Activated T-helper 9 cell treated with anti-CD3 and anti-CD28 coated beads, Interleukin-2, amount 50 U/mL, for 16 hours (primary cell): Measurements from ENCODE around the gene KDM2A.

Experiments
- DNase-seq: peaks from one replicate; pipeline ENCODE4 v3.0.0-alpha.2; 2020; ENCODE audit warnings: low read depth

Gene KDM2A

GRCh38 chr11:67285541-67286498 lies 166.8 kb downstream of the KDM2A start:
- no peak for DNase-seq

DNA sequence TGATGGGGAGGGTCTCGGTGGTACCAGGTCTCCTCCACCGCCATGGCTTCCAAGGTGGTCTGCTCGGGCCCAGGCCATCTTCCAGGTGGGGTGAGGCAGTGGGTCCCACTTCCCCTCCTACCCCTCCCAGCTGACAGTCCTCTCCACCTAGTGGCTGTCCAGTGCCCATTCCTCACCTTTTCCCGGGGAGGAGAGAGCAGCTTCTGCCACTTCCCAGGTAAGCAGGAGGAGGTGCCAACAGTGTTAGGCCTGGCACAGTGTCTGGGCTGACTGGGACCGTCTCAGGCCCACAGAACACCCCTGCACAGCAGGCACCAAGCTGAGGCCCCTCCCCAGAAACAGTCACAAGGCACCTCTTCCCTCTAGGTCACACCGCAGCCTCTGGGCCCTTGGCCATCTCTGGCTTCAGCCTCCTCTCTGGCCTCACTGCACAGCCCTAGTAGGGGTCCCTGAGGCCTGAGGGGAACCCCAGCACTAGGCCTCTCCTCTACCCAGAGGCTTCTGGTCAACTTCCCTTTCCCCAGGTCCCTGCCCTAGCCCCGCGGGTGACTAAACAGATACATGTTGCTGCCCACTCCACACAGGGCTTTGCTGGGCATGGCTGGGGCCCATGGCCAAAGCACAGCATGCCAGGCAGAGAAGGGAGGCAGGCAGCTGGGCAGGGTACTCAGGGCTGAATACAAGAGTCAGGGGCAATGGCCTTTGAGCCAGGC lies 167.7 kb downstream of the KDM2A start:
- DNase-seq: no peak

- no peak for DNase-seq
Observed at GRCh38 chr11:67287355-67288197, 168.5 kb downstream of the KDM2A start.

DNA sequence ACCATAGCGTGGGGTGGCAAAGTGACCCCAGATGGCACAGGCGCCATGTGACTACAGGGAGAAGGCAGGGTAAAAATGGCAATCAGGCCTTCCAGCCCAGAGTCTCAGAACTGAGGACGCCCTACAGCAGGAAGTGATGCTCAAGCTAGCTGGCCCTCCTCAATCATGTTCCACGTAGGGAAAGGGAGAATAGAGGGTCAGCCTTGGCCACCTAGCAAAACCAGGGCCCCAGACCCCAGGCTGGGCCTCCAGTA lies 169.1 kb downstream of the KDM2A start:
- no peak for DNase-seq

GRCh38 chr11:67288452-67289225 lies 169.6 kb downstream of the KDM2A start:
- peak; percentile 81 for DNase-seq

DNA sequence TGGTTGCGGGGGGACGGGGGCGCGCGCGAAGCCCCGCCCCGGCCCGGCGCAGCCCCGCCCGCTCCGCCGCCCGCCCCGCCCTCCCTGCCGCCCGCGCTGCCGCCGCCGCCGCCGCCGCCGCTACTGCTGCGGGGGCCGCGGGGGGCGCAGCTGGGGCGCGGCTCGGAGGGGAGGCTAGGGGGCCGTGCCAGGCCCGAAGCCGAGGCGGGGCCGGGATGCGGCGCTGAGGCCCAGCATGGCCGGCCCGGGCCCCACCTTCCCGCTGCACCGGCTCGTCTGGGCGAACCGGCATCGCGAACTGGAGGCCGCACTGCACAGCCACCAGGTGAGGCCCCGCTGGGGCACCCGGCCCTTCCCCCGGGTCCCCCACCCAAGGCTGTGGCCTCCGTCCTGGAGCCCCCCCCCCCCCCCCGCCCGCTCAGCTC lies 170.2 kb downstream of the KDM2A start, which contains the start of gene ANKRD13D:
TSS of gene ANKRD13D (plus strand) at position 78 of the 425 bp plus-strand sequence. CDS start at position 236, 158 bp downstream.
- no peak for DNase-seq

DNA sequence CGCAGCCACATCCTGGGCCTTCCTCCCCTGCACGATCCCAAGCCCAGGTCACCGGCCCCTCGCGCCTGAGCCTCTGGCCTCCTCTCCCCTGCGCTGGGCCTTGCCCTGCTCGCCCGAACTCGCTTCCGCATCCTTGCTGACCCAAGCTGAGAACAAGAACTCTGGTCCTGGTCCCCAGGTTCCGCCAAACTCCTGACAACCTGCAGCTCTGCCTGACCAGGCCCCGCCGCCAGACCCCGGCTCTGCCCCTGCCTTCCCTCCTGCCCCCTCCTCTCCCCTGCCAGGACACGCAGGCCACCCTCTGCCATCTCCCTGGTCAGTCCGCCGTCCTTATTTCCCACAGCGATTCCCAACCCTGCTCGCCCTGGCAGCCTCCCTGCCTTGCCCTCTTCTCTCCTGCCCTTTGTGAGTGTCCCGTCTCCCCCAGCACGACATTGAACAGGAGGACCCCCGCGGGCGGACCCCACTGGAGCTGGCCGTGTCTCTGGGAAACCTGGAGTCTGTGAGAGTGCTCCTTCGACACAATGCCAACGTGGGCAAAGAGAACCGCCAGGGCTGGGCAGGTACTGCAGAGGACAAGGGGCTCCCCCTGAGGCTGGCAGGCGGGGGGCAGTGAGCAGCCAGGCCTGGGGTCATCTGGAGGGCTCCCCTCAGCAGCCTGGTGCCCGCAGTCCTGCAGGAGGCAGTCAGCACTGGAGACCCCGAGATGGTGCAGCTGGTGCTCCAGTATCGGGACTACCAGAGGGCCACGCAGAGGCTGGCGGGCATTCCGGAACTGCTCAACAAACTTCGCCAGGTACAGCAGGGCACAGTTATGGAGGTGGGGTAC lies 170.8 kb downstream of the KDM2A start:
- DNase-seq: no peak

DNA sequence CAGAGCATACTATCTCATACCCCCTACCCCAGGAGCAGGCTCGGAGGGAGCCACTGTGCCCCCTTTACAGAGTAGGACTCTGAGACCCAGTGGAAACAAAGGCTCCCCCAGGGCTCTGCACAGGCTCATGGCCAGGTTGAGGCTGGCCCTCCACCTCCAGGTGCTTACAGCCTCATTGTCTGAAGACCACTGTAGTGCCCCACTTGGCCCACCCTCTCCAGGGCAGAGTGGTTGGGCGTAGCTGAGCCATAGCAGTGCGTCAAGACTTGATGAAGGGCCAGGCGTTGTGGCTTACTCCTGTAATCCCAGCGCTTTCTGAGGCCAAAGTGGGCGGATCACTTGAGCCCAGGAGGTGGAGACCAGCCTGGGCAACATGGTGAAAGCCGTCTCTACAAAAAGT lies 171.7 kb downstream of the KDM2A start:
- no peak for DNase-seq

- no peak for DNase-seq
Observed at GRCh38 chr11:67291481-67292381, 172.7 kb downstream of the KDM2A start.

GRCh38 chr11:67292671-67293070 lies 173.6 kb downstream of the KDM2A start:
- DNase-seq: no peak

DNA sequence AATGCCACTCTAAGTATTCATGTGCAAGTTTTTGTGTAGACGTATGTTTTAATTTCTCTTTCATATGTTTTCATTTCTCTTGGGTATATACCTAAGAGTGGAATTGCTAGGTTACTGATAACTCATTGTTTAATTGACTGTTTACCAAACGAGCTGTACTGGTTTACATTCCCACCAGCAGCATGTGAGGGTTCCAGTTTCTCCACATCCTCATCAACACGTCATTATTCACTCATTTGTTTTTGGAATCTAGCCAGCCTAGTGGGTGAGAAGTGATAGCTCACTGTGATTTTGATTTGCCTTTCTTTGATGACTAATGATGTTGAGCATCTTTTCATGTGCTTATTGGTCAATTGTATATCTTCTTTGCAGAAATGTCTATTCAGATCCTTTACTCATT lies 174.0 kb downstream of the KDM2A start:
- DNase-seq: no peak

DNA sequence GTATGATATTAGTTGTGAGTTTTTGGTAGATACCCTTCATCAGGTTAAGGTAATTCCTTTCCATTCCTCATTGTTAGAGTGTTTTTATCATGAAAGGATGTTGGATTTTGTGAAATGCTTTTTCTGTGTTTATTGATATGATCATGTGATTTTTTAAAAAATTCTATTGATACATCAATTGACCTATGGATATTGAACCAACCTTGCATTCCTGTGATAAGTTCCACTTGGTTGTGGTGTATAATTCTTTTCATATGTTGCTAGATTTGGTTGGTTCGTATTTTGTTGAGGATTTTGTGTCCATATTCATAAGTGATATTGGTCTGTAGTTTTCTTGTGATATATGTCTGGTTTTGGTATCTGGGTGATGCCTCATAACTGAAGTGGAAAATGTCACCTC lies 176.8 kb downstream of the KDM2A start:
- DNase-seq: no peak

DNA sequence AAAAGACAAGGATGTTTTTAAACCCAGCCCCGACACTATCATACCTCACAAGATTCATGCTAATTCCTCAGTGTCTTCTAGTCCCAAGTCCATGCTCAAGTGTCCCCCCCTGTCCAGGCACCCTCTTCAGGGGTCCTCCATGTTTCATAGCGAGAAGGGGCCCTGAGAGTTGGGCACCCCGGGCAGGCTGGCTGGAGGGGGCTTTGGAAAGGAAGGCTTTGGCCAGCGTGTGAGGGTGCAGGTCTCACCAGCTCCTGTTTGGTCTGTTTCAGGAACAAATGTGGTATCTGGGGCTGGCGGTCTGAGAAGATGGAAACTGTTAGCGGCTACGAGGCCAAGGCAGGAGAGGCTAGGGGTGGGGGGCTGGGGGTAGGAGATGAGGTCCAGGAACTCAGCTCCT lies 179.7 kb downstream of the KDM2A start:
- DNase-seq: no peak

DNA sequence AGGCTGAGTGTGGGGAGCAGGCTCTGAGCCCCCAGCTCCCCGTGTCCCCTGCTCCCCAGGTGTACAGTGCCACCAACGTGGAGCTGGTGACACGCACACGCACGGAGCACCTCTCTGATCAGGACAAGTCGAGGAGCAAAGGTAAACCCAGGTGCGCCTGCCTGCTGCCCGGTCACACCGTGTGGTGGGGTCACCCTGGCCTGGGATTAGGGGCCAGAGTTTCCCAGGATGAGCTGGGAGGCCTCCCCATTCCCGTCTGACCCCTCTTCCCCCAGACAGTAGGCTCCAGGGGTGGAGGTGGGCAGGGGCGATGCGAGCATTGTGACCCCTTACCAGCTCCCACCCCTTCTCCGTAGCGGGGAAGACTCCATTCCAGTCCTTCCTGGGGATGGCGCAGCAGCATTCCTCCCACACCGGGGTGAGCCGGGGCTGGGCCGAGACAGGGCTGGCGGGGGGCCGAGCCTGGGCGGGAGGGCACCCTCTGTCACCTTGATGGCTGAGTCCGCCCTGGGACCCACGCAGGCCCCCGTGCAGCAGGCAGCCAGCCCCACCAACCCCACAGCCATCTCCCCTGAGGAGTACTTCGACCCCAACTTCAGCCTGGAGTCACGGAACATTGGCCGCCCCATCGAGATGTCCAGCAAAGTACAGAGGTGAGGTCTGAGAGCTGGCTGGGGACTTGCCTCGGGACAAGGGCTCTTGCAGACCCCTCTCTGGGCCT lies 180.6 kb downstream of the KDM2A start:
- DNase-seq: no peak

- DNase-seq: no peak
Observed at GRCh38 chr11:67300256-67300755, 181.2 kb downstream of the KDM2A start.

DNA sequence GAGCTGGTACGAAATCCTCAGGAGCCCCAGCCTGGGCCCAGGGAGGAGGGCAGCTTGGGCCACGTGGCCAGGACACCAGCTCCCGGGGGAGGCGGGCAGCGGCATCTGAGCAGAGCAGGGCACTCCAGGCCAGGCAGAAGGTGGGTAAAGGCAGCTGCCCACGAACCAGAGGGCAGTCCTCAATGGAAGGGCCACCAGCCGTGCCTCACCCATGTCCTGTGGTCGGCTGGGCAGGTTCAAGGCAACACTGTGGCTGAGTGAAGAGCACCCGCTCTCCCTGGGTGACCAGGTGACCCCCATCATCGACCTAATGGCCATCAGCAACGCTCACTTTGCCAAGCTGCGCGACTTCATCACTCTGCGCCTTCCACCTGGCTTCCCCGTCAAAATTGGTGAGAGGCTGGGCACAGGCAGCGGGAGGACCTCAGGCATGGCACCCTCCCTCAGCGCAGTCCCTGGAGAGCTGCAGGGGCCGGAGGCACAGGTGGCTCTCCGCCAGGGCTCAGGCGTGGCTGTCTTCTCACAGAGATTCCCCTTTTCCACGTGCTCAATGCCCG lies 181.8 kb downstream of the KDM2A start:
- DNase-seq: no peak

GRCh38 chr11:67301313-67301921 lies 182.4 kb downstream of the KDM2A start:
- no peak for DNase-seq

DNA sequence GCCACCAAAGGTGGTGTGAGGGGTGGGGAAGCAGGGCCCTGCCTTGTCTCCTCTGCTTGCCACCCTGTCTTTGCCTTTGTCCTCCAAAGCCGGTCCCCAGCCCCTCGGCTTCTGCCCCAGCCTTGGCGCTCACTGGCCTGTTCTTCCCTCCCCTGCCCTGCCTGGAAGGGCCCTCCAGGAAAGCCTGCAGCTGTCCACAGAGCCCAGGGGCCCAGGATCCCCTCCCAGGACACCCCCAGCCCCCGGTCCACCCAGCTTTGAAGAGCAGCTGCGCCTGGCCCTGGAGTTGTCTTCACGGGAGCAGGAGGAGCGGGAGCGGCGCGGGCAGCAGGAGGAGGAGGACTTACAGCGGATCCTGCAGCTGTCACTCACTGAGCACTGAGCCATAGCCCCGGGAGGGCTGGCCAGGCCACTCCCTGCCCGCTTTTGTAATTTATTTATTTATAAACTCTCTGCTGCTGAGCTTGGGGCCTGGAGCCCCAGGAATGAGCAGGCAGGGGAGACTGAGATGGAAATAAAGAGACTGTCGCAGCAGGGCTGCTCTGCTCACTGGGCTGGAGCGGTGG lies 183.0 kb downstream of the KDM2A start:
- no peak for DNase-seq
